ENCODE data around the gene STIM2.

DNA sequence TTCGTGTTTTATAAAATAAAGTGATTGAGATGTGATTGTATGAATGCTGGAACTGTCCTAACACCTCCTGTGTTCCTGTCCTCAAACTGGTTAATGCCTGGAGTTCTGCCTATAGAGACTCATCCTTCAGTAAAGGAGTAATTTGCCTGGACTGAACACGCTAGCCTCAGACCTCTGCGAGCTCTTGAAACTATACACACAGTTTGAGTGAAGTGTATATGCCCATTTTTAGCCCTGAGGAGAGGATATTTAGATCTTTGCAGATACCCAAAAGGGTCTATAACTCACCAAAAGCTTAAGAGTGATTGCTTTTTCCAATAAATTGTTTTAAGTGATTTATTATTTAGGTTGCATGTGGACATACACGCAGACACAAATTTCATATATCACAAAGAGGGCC lies 29.9 kb upstream of the STIM2 start:
- TF ChIP-seq, protein P1, sequence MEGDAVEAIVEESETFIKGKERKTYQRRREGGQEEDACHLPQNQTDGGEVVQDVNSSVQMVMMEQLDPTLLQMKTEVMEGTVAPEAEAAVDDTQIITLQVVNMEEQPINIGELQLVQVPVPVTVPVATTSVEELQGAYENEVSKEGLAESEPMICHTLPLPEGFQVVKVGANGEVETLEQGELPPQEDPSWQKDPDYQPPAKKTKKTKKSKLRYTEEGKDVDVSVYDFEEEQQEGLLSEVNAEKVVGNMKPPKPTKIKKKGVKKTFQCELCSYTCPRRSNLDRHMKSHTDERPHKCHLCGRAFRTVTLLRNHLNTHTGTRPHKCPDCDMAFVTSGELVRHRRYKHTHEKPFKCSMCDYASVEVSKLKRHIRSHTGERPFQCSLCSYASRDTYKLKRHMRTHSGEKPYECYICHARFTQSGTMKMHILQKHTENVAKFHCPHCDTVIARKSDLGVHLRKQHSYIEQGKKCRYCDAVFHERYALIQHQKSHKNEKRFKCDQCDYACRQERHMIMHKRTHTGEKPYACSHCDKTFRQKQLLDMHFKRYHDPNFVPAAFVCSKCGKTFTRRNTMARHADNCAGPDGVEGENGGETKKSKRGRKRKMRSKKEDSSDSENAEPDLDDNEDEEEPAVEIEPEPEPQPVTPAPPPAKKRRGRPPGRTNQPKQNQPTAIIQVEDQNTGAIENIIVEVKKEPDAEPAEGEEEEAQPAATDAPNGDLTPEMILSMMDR (conservative IDR thresholded peaks at IDR 0.05; ENCODE audit: low read depth, low read length), result no peak
- no peak for TF ChIP-seq EZH2phosphoT487 (IDR thresholded peaks at IDR 0.05; ENCODE audit: borderline replicate concordance, low read length)

Measured in PC-3 (cell line).